Large intestine (tissue), 3 donors: Measurements from ENCODE around the gene RNF135. TPM values are rescaled to one million over a fixed set of nuclear protein-coding genes. Genes with fewer than 3 reads are reported as not detected.
"Not testable (repeated sequence)": the region's sequence is repeated elsewhere in the genome, so short reads cannot be mapped to it uniquely, and the experiment has no call there.

Experiments used
- DNase-seq, 2 donors: peaks; one replicate each; pipeline versions ENCODE4 v3.0.0 to v3.0.0-alpha.2; 2013
- H3K27ac ChIP-seq: one replicate; pipeline ENCODE4 v1.5.1; 2013; ENCODE audit warnings: low read length
- H3K27me3 ChIP-seq: 2 replicates; pipeline ENCODE4 v1.6.1; 2013; ENCODE audit warnings: low read length; ENCODE audit not compliant: control insufficient read depth, insufficient read depth
- H3K36me3 ChIP-seq: 2 replicates; pipeline ENCODE4 v1.6.1; 2013; ENCODE audit warnings: low read length; ENCODE audit not compliant: control insufficient read depth, insufficient read depth
- H3K4me1 ChIP-seq: one replicate; pipeline ENCODE4 v1.6.1; 2013; ENCODE audit warnings: low read length; ENCODE audit not compliant: control insufficient read depth, insufficient read depth
- H3K4me3 ChIP-seq: one replicate; pipeline ENCODE4 v1.5.1; 2013; ENCODE audit warnings: low read length
- H3K9me3 ChIP-seq: one replicate; pipeline ENCODE4 v1.6.1; 2013; ENCODE audit warnings: mild to moderate bottlenecking, low read depth, low read length, moderate library complexity; ENCODE audit not compliant: control insufficient read depth
- WGBS: methylation state at CpG from one replicate; pipeline ENCODE4 v1.1.5; 2013; ENCODE audit warnings: low lambda C conversion rate; ENCODE audit not compliant: insufficient coverage; 5-methylcytosine and 5-hydroxymethylcytosine counted together
- polyA plus RNA-seq: library from polyadenylated mRNA; unstranded; fragments of 120-200 nt; gene quantifications from one replicate; pipeline ENCODE4 v1.2.1, GENCODE V29; 2013

Gene RNF135
- polyA plus RNA-seq, 1 donor: 12.4 TPM

GRCh38 chr17:30997842-30998241 is 27.0 kb downstream of the RNF135 start:
- Histone ChIP-seq H3K27me3 (no peaks in the 10 kb centered on the region), H3K4me3 (no peak overlapping the region), H3K9me3 (no peaks in the 10 kb centered on the region), H3K4me1 (peaks cover 3% of the 10 kb centered on the region), H3K27ac (no peak overlapping the region), H3K36me3 (peaks cover 33% of the 10 kb centered on the region)
- WGBS: no CpG with 5 or more reads among the region's 5 CpGs
- DNase-seq: no peak

- Histone ChIP-seq H3K4me1 (peaks cover 3% of the 10 kb centered on the region), H3K4me3 (no peak overlapping the region), H3K9me3 (peaks cover 3% of the 10 kb centered on the region), H3K27ac (no peak overlapping the region), H3K27me3 (no peaks in the 10 kb centered on the region), H3K36me3 (peaks cover 24% of the 10 kb centered on the region)
- no peak for DNase-seq
- WGBS: no CpG with 5 or more reads among the region's 7 CpGs
These were observed 31.2 kb downstream of the RNF135 start for GRCh38 chr17:31002047-31002446.

GRCh38 chr17:31003225-31003866 is 32.5 kb downstream of the RNF135 start:
- DNase-seq: no peak
- H3K27ac ChIP-seq: no peak overlapping the region
- peaks cover 5% of the 10 kb centered on the region for H3K4me1 ChIP-seq
- no peaks in the 10 kb centered on the region for H3K27me3 ChIP-seq
- no peak overlapping the region for H3K4me3 ChIP-seq
- peaks cover 12% of the 10 kb centered on the region for H3K36me3 ChIP-seq
- 90% methylated on average over 2 of the region's 5 CpGs for WGBS
- peaks cover 6% of the 10 kb centered on the region for H3K9me3 ChIP-seq

GRCh38 chr17:31004160-31004559 is 33.3 kb downstream of the RNF135 start:
- DNase-seq: no peak
- peaks cover 5% of the 10 kb centered on the region for H3K4me1 ChIP-seq
- H3K36me3 ChIP-seq: peaks cover 4% of the 10 kb centered on the region
- peaks cover 7% of the 10 kb centered on the region for H3K9me3 ChIP-seq
- no peak overlapping the region for H3K4me3 ChIP-seq
- H3K27ac ChIP-seq: no peak overlapping the region
- no CpG with 5 or more reads among the region's 2 CpGs for WGBS
- peaks cover 6% of the 10 kb centered on the region for H3K27me3 ChIP-seq

DNA sequence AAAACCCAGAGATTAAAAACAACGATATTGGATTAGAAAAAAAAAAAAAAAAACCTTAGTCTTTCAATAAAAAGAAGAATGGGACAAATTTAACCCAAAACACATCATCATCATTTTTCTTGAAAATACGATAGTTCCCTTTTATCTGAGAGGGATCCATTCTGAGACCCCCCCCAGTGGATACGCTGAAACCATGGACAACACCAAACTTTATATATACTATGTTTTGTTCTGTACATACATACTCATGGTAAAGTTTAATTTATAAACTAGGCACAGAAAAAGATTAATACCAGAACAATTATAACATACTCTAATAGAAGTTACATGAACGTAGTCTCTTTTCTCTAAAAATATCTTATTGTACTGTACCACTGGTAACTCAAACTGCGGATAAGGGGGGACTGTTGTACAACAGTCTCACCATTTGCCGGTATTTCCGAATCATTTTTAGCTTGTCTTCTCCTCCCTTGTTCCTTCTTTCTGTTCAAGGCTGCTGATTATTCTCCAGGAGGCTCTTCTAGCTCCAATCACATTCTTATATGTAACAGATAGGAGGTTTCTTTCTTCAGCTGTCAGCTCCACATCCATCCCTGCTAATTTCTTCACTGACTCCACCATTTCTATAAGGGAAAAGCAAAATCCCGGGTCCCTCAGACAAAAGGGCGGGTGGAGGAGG is 37.0 kb downstream of the RNF135 start:
- 93% methylated on average over 3 of the region's 9 CpGs for WGBS

GRCh38 chr17:31008374-31009041 is 37.7 kb downstream of the RNF135 start:
- peaks cover 3% of the 10 kb centered on the region for H3K4me1 ChIP-seq
- peaks cover 6% of the 10 kb centered on the region for H3K27me3 ChIP-seq
- no peaks in the 10 kb centered on the region for H3K36me3 ChIP-seq
- peaks cover 7% of the 10 kb centered on the region for H3K9me3 ChIP-seq
- peak; percentile 20 to 75 for DNase-seq
- peak overlapping the region; percentile 58 for H3K4me3 ChIP-seq
- WGBS: no CpG with 5 or more reads among the region's 65 CpGs
- H3K27ac ChIP-seq: peak overlapping the region; percentile 52

More for the DNA sequence above, 37.0 kb downstream of the RNF135 start:
- DNase-seq: no peak
- H3K27ac ChIP-seq: peak overlapping the region; percentile 52
- H3K4me1 ChIP-seq: peaks cover 3% of the 10 kb centered on the region
- H3K27me3 ChIP-seq: peaks cover 6% of the 10 kb centered on the region
- peaks cover 7% of the 10 kb centered on the region for H3K9me3 ChIP-seq
- H3K36me3 ChIP-seq: no peaks in the 10 kb centered on the region
- H3K4me3 ChIP-seq: peak overlapping the region; percentile 58

GRCh38 chr17:31009042-31009702 is 38.3 kb downstream of the RNF135 start:
- DNase-seq: peak in 1 of 2 donors; percentile 46
- H3K9me3 ChIP-seq, H3K27me3 ChIP-seq, H3K4me1 ChIP-seq, H3K36me3 ChIP-seq: not testable (repeated sequence)
- no CpG with 5 or more reads among the region's 34 CpGs for WGBS
- Histone ChIP-seq H3K4me3 (peak overlapping the region; percentile 58), H3K27ac (peak overlapping the region; percentile 29)

DNA sequence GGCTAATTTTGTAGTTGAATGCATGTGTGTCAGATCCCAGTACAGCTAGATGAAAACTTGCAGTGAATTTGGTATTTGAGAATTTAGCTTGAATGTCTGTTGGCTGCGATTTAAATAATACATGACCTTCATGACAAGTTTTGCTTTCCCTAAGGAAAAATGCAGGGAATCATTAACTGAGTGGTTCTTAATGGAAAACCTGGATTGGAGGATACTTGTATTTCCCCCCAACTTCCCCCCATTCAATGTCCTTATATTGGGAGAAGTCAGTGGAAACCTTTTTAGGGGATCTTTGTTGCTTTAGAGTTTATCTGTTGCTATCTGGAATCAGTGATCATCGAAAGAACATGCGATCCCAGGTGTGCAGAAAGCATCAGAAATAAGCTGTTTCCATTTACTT is 39.2 kb downstream of the RNF135 start:
- not testable (repeated sequence) for H3K36me3 ChIP-seq, H3K9me3 ChIP-seq, H3K4me1 ChIP-seq, DNase-seq, H3K27ac ChIP-seq, H3K27me3 ChIP-seq, H3K4me3 ChIP-seq
- no CpG with 5 or more reads among the region's 3 CpGs for WGBS

DNA sequence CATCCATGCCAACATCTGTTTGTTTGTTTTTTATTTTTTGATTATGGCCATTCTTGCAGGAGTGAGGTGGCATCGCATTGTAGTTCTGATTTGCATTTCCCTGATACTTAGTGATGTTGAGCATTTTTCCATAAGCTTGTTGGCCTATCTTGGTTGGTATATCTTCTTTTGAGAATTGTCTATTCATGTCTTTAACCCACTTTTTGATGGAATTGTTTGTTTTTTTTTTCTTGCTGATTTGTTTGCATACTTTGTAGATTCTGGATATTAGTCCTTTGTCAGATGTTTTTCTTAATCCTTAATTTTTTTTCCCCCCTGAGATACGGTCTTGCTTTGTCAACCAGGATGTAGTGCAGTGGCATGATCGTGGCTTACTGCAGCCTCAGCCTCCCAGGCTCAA is 43.0 kb downstream of the RNF135 start:
- Histone ChIP-seq H3K36me3 (no peaks in the 10 kb centered on the region), H3K4me1 (no peaks in the 10 kb centered on the region), H3K27me3 (peaks cover 4% of the 10 kb centered on the region), H3K4me3 (no peak overlapping the region), H3K9me3 (no peaks in the 10 kb centered on the region), H3K27ac (no peak overlapping the region)
- WGBS: no CpG with 5 or more reads among the region's 3 CpGs
- DNase-seq: no peak

DNA sequence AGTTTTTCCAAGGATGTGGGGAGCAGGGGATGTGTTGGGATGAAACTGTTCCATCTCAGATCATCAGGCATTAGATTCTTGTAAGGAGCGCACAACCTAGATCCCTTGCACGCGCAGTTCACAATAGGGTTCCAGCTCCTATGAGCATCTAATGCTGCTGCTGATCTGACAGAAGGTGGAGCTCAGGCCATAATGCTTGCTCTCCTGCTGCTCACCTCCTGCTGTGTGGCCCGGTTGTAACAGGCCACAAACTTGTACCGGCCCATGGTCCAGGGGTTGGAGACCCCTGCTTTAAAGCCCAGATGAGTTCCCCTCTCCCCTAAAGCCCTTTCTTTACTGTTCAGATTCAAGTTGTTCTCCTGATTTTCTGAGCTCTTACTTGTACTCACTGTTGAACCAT is 44.8 kb downstream of the RNF135 start:
- Histone ChIP-seq H3K27me3 (no peaks in the 10 kb centered on the region), H3K4me1 (no peaks in the 10 kb centered on the region), H3K9me3 (no peaks in the 10 kb centered on the region), H3K4me3 (no peak overlapping the region), H3K36me3 (no peaks in the 10 kb centered on the region), H3K27ac (no peak overlapping the region)
- no peak for DNase-seq
- no CpG with 5 or more reads among the region's 5 CpGs for WGBS
